Stimulated activated CD4-positive, alpha-beta T cell treated with anti-CD3 and anti-CD28 coated beads, TNF-alpha, amount 100 ng/mL, for 24 hours (primary cell): ENCODE results near the gene HOXA13.
A peak's percentile ranks its signal among the peaks of the same experiment; 100 is the strongest.

Experiments
- DNase-seq, 3 experiments: peaks; one replicate each; pipeline ENCODE4 v3.0.0-alpha.2; 2020; ENCODE audit warnings: low read depth in 3 of 3

Gene HOXA13

DNA sequence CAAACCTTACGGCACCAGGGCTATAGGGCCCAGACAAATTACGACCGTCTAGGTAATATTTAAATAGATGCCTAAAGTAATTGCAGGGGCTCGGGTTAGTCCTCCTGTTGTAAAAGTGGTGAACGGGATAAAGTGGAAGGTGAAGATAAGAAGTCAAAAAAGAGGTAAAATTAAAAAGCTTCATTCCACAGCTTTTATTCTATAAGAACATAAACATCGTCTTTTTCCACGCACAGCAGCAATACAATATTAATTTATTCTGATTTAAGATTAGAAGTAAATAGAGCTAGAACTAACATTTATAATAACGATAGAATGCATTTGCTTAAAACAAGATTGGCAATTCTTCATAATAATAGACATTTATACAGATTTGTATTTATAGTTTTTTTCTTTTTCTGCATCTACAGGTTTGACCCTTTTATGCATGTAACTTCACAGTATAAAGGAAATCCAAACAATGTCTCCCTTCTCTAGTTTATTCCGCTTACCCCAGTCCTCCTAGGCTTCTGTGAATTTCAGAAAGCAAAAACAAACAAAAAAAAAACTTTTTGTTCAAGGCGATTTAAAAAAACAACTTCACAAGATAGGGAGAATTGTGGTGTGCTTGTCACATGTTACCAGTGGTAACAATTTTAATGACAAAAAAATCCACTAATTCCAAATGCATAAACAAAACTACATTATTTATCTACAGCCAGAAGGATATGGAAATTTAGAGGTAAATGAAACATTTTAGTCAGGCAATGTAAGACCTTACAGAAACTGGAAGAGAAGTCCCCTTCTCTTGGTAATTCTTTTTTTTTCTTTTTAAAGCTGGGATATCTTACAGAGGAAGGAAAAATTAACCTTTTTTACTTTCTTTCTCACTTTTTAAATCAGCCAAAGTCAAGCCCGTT lies 29.2 kb downstream of the HOXA13 start:
- DNase-seq = no peak

DNA sequence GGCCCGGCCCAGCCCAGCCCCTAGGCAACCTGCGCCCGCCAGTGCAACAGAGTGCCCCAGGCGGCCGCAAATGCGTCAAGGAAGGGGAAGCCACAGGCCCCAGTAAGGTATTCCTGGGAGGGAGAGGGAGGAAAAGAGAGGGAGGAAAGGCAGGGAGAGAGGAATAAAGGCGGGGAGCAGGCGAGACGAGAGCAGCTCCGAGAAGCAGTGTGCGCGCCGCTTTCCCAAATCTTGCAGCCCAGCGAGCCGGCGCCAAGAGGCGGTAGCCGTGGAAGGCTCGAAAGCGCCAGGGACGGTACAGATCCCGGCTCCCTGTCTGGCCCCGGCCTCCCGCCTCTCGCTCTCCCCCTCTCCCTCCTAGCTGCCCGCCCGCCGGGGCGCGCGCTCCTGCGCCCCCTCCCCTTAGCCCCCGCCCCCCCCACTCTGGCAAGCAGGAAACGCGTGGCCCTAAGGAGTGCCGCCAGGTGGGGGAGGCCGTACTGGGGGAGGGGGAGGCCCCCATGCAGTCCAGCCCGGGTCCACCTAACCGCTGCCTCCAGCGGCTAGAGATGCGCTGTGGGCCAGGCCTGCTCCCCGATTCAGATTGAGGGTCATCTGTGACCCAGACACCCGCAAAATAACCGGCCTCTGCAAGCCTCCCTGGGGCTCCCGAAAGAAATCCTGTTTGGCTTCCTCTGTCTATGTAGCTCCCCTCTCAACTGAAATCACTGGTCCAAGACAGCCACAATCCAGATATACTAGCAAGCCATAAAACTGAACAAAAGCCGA lies 30.0 kb downstream of the HOXA13 start:
- no peak for DNase-seq

DNA sequence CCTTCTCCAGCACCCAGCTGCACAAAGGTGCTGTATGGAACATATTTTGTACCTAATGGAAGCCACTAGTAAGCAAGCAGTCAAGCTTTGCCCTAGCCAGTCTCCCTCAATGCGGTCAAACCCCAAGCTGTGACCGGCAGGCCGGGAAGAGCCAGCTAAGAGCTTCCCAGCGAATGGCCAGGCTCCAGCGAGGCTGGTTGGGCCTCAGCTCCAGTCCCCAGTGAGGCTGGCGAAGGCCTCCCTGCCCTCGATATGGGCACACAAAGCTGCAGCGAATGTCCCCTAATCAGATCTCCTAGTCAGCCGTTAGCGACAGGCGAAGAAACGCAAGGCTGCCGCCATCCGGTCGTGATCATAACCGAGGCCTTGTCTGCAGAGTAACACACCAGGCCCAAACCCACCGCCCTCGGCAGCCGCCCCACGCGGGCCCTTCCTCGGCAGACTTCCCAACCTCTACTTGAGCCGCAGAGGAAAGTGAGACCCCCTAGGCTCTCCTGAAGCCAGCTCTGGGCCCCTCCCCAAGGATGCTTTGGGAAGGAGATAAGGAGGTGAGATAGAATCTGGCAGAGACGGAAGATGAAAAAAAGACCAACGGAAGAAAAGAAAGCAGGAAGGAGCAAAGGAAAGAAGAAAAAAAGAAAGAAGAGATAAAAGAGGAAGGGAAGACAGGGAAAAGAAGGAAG lies 31.5 kb downstream of the HOXA13 start:
- DNase-seq = no peak

DNA sequence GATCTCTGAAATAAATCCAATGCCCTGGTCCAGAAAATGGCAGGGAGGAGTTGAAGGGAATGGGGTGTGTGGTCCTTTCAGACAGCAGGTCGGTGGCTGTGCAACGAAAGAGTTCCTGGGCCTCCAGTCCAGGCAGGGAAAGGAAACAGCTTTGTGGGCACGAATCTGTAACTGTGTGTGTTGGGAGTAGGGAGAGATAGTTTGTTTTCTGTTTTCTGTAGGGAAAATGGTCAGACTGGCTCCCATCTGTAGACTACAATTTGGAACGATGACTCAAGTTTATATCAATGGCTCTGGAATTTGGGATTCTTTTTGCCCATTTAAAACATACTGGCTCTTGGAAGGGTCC lies 32.0 kb downstream of the HOXA13 start:
- DNase-seq = no peak

DNA sequence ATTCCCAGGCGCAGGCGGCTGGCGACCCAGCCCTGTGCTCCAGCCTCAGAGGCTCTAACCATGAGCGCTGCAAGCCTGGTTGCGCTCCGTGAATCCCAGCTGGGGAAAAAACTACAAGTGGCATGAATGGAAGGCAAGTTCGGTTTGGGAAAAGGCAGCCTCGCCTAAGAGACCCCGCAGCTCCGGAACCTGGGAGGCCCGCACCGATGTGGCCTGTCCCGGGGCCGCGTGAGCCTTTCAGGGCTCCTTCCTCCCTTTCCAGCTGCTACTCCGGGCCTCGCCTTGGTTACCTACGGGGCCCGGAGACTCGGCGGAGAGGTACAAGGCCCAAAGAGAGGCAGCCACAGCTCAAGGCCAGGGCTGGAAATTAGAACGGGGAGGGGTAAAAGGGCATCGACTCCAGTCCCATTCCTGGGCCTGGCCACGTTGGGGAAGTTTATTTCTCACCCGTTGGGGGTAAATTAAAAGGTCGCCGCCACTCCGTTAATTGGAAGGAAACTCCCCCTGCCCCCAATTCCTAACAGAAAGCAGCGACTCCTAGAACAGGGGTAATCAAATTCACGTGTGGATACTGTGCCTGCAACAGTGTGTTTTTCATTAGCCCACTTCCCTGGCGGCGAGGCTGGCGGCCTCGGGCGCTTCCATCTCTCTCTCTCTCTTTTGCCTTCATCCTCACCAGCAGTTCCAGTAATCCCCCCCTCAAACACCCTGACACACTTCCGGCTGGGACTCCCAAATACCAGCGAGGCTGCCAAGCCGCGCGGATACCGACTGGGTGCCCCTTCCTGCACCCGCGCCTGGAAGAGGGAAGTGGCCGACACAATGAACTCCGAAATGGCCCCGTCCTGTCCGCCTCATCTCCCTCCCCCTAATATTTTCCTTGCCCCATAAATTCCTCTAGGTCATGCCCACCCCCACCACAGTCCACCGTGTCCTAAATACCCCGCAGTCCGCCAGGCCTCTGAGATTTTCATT lies 33.1 kb downstream of the HOXA13 start:
- no peak for DNase-seq

DNA sequence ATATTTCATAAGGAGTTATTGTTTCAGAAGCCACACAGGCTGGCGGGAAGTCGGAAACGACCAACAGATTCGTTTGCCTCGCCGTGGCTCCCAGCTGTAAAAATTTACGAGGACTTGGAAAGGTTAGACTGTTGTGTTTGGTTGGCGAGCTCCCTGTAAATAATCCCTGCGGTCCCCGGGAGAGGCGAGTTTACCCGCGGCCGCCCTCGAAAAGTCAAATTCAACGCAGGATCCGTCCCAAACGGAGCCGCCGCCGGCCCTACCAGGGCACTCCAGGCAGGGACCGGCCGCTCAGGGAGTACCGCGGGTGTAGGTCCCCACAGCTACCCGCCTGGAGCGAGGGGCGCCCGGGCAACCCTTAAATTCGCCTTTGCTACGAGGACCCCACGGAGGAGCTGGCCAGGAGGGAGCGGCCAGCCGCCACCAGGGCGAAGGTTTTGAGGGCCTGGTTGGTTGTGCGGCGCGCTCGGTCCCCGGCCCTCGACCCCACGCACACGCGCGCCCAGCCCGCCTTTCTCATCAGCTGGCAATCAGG lies 33.8 kb downstream of the HOXA13 start:
- DNase-seq = no peak

DNA sequence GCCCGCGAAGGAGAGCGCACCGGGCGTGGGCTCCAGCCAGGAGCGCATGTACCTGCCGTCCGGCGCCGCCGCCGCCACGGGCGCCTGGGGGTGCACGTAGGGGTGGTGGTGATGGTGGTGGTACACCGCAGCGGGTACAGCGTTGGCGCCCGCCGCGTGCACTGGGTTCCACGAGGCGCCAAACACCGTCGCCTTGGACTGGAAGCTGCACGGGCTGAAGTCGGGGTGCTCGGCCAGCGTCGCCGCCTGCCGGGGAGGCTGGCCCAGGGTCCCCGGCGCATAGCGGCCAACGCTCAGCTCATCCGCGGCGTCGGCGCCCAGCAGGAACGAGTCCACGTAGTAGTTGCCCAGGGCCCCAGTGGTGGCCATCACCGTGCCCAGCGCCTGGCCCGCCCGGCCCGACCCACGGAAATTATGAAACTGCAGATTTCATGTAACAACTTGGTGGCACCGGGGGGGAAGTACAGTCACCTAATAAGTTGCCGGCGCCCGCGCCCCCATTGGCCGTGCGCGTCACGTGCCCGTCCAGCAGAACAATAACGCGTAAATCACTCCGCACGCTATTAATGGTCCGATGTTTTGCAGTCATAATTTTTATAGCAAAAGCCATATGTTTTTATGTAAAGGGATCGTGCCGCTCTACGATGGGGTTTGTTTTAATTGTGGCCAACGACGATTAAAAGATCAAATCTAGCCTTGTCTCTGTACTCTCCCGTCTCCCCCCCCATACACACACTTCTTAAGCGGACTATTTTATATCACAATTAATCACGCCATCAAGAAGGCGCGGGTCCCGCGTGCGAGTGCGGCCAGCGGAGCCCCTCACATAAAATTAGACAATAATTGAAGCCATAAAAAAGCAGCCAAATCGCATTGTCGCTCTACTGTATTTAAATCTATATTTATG lies 34.5 kb downstream of the HOXA13 start, which contains the start of gene HOXA9:
Gene HOXA9, minus strand, starts transcription at position 449 of the 907 bp plus-strand sequence. Its CDS starts 80 bp downstream, at position 369.
- DNase-seq = no peak

DNA sequence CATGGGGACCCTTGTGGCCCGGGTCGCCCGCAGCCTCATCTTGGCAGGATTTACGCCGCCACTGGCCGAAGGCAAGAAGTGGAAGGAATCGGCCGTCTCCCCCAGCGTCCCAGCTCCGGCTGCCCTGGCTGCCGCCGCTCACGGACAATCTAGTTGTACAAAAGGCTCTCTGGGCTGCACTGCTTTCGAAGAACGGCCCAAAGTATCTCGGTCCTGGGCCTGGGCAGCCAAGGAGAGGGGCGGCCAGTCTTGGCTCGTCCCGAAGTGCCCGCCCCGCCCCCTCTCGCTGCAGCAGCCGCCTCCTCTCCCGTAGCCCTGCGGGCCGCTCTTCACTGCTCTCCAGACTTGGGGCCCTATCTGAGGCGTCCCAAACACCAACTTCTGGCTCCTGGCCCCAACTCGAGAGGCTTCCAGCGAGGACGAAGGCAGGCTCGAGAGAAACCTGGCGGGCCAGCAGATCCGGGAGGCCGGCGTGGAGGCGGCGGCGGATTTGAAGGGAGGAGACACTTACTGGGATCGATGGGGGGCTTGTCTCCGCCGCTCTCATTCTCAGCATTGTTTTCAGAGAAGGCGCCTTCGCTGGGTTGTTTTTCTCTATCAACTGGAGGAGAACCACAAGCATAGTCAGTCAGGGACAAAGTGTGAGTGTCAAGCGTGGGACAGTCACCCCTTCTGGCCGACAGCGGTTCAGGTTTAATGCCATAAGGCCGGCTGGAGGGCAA lies 35.4 kb downstream of the HOXA13 start:
- no peak for DNase-seq

DNA sequence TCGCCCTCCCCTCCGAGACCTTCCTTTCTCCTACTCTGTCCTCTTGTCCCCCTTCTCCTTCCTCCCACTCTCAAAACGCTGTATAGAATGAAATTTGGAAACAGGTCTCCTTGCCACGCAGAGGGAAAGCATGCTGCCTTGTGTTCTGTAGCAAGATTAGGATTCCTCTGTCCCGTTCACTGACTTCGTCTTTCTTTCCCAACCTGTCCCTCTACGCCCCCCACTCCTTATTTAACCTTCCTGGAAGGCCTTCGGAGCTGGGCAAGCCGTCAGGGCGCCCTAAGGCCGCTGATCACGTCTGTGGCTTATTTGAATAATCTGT lies 35.9 kb downstream of the HOXA13 start:
- DNase-seq = no peak

DNA sequence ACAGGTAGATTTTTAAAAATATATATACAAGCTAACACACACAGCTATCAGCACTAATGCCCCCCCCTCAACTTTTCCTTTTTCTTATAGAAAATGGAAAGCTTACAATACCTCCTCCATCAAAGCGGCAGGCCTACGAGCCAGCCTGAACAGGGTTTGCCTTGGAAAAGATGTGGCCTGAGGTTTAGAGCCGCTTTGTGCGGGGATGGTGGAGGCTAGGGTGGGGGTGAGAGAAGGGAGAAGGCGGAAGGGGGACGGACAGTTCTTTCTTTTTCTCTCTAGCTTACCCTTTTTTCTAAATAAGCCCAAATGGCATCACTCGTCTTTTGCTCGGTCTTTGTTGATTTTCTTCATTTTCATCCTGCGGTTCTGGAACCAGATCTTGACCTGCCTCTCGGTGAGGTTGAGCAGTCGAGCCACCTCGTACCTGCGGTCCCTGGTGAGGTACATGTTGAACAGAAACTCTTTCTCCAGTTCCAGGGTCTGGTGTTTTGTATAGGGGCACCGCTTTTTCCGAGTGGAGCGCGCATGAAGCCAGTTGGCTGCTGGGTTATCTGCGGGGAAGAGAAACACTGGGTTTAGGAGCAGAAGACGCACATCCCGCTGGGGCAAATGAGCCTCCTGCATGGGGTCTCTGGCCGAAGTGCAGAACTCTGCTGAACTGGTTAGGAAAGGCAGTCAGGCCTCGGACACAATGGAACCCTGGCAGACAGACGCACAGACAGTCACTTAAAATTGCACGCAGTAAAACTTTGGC lies 36.4 kb downstream of the HOXA13 start:
- DNase-seq = no peak

DNA sequence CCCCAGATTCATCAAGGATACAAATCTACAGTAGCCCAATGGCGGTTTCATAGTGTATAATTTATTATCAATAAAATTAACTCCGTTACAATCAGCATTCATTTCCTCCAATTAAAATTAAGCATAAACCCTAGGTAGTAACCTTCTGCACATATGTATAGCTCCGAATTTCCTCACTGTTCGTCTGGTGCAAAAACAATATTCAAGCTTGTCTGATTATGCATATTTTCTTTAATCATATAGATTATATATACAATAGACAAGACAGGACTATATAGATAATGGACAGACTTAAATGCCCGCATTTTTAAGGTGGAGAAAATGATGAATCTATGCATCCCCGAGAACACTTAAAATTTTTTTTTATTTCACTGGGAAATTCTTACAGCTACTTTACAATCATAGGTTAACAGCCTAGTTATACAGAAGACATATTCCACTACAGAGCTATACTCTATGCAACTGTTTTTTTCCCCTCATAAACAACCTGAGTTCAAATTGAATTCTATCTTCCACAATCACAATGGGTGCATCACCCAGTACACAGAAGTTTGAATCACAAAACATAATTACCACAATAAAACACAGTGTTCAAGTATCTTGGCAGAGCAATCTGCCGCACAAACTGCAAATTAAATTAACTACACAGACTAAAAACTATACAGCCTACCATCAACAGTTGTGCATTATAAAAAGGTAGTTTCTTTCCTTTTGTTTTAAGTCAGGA lies 37.2 kb downstream of the HOXA13 start:
- no peak for DNase-seq

DNA sequence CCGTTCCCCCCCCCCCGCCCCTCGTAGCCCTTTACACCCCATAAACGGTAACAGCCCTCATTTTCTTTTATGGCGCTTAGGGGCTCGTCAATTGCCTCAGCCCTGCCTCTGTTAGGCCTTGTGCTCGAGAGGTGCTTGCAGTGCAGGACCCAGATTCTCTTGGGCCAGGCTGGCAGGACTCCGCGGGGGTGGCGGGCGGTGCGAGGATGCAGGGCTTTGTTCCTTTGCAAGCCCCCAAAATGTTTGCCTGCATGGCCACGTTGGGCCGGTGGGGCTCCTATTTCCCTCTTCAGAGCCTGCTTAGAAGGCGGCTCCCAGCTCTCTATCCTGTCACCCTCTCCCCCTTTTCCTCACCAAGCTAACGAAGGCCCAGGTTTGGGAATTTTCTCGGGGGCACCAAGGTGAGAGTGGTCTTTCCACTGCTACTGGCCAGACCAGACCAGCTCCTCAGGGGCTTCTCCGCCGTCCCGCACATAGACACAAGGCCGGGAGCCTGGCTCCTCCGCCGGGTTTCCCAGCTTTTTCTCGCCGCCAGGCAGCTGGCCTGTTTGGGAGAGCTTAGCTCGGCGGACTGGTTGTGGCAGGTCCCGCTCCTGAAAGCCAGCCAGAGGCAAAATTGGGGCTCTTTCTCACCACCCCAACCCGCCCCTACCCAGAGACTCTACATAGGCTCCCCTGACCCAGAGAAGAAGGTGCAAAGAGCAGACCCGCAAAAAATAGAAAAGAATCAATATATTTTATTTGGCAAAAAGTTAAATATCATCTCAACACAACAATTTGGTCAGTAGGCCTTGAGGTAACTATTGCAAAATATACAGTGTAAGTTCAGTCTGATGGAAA lies 38.0 kb downstream of the HOXA13 start:
- DNase-seq = no peak

DNA sequence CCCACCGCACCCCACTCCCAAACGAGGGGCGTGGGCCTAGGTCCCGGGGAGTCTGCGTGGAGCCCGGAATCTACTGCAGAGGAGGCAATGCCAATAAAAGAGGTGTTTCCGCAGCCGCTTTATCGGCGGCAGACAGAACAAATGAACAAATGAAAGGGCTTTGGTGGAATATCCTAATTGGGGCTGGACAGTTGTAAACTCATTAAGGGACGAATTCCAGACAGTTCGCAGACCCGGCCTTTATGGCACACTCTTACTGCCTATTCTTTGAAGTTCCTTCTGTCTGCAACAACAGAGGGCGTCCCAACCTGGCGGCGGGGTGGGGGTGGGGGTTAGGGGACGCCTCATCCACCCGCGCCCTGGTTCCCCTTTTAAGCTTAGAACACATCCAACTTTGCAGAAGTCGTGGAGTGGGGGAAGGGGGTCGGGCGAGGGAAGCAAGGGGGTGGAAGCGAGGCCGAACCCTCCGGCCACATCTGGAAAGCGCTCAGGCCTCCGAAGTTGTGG lies 38.6 kb downstream of the HOXA13 start:
- no peak for DNase-seq

DNA sequence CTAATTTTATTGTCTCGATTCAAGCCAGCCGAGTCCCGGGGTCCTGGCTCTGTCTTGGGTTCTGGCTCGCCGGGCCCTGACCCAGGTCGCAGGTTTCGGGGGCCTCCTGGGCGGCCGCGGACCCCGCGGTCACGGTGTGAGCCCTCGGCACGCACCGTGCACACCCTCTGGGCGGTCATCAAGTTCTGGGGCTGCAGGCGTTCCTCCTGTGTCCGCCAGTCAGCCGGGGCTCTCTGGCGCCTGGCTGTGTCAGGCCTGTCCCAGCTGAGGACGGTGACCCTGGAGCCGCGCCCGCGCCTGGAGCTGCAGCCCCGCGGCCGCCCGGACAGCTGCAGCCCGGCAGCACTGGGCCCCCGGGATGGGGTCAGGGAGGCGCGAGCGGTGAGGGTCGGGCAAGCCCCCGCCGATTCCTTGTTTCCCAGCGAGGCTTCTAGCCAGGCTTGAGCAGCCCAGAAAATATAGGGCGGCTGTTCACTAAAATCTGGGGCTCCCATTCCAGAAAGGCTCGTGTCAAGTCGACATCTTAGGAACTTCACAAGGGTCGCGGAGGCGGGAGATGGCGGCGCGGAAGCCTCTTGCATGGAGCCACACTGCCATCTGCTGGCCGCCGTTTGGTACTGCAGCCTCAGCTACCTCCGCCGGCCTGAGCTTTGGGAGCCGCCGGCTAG lies 39.2 kb downstream of the HOXA13 start:
- peak; percentile 76 to 79 (median 76) for DNase-seq

DNA sequence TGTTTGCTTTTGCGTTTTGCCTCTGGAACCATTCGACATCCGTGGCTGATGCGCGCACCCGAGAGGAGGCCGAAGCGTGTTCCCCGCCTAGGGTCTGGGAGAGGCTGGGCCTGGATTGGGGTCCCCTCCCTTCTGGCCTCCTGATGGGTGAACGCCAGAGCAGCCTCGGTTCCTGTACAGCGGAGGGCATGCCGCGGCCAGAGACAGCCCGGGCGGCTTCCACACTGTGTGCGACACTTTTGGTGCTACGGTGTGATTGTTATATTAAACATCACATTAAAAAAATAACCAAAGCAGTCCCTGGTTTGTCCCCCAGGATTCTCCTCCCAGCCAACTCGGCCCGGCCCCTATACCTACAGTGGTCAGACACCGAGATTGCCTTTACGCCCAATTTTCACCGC lies 39.7 kb downstream of the HOXA13 start:
- DNase-seq = no peak
